ENCODE results near the gene ACOT11. TPM values are rescaled to one million over a fixed set of nuclear protein-coding genes. Genes with fewer than 3 reads are reported as not detected.
"Not testable (repeated sequence)": the region's sequence is repeated elsewhere in the genome, so short reads cannot be mapped to it uniquely, and the experiment has no call there.

Gene ACOT11
- polyA plus RNA-seq, 1 of the 3 experiments (the other 2 are of a cell fraction), result 6.9 TPM

DNA sequence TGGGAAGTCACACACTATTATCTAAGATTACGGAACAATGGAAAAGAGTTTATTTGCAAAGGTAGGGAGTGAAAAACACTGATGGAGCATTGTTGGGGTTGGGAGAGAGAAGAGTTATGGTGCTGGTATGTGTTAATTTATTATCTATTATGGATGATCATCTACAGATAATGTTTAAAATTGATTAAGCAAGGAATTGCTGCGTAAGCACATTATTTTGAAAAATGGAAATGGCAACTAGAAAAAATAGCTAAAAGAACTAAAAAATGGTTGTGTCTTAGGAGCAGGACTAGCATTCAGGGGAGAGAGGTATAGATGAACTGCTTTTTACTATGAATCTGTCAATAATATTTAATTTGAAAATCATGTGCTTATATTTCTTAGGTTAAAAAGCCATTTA is 16.0 kb upstream of the ACOT11 start:
- no peaks in the 10 kb centered on the region for H3K79me2 ChIP-seq (ENCODE audit: insufficient read depth)
- TF ChIP-seq SMC3 (IDR thresholded peaks at IDR 0.05; ENCODE audit: low read depth, low read length), result no peak
- ChIA-PET POLR2A (interaction anchor here (1.0 kb wide), 1 partner anchor 47 kb away, joined by 4 read pairs; no protein-coding TSS in a partner anchor), CTCF (interaction anchor here (2.2 kb wide), 1 partner anchor 33 kb away, joined by 7 read pairs; no protein-coding TSS in a partner anchor)
- H3K27me3 ChIP-seq (ENCODE audit: insufficient read depth), result no peaks in the 10 kb centered on the region
- no peaks in the 10 kb centered on the region for H3K9me2 ChIP-seq
- DNase-seq, result no peak
- no peaks in the 10 kb centered on the region for H3K36me3 ChIP-seq (replicated peaks in 1 of 2; ENCODE audit: control insufficient read depth in 1 of 2, insufficient read depth in 2 of 2, low read length in 1 of 2)
- H2AFZ ChIP-seq (ENCODE audit: low read depth), result no peak overlapping the region
- no peaks in the 10 kb centered on the region for H3K4me1 ChIP-seq (ENCODE audit: control insufficient read depth in 1 of 2, insufficient read depth in 2 of 2, low read depth in 1 of 2, low read length in 1 of 2)
- WGBS (ENCODE audit: low lambda C conversion rate), result 98% methylated on average over 2 of the region's 2 CpGs
- H3F3A ChIP-seq (replicated peaks; ENCODE audit: insufficient read depth), result no peaks in the 10 kb centered on the region
- no peaks in the 10 kb centered on the region for H4K20me1 ChIP-seq (ENCODE audit: insufficient read depth)
- H3K4me3 ChIP-seq (ENCODE audit: low read depth in 2 of 2, low read length in 1 of 2), result no peak overlapping the region
- H3K4me2 ChIP-seq, result no peak overlapping the region
- no peak overlapping the region for H3K9ac ChIP-seq
- no peaks in the 10 kb centered on the region for H3K9me3 ChIP-seq
- H3K27ac ChIP-seq (ENCODE audit: low read depth in 2 of 2, low read length in 1 of 2), result no peak overlapping the region

DNA sequence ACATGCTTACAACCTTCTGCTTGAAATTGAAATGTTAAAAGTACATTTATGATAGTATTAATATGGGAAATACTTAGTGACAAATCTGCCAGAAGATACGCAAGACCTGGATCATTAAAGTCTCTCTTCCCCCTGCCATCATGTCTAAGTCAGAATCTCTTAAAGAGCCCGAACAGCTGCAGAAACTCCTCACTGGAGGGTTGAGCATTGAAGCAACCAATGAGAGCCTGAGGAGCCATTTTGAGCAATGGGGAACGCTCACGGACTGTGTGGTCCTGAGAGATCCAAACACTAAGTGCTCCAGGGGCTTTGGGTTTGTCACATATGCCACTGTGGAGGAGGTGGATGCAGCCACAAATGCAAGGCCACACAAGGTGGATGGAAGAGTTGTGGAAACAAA is 11.4 kb upstream of the ACOT11 start:
- CTCF ChIA-PET; H2AFZ ChIP-seq (ENCODE audit: low read depth); H3K27me3 ChIP-seq (ENCODE audit: insufficient read depth); H3K4me2 ChIP-seq; H3K36me3 ChIP-seq (replicated peaks in 1 of 2; ENCODE audit: control insufficient read depth in 1 of 2, insufficient read depth in 2 of 2, low read length in 1 of 2); H3K4me3 ChIP-seq (ENCODE audit: low read depth in 2 of 2, low read length in 1 of 2); DNase-seq; H4K20me1 ChIP-seq (ENCODE audit: insufficient read depth); H3K9me2 ChIP-seq; H3K9me3 ChIP-seq; H3K27ac ChIP-seq (ENCODE audit: low read depth in 2 of 2, low read length in 1 of 2); H3K4me1 ChIP-seq (ENCODE audit: control insufficient read depth in 1 of 2, insufficient read depth in 2 of 2, low read depth in 1 of 2, low read length in 1 of 2); H3K9ac ChIP-seq; POLR2A ChIA-PET; H3K79me2 ChIP-seq (ENCODE audit: insufficient read depth); H3F3A ChIP-seq (replicated peaks; ENCODE audit: insufficient read depth): not testable (repeated sequence)
- 82% methylated on average over 4 of the region's 4 CpGs for WGBS (ENCODE audit: low lambda C conversion rate)

DNA sequence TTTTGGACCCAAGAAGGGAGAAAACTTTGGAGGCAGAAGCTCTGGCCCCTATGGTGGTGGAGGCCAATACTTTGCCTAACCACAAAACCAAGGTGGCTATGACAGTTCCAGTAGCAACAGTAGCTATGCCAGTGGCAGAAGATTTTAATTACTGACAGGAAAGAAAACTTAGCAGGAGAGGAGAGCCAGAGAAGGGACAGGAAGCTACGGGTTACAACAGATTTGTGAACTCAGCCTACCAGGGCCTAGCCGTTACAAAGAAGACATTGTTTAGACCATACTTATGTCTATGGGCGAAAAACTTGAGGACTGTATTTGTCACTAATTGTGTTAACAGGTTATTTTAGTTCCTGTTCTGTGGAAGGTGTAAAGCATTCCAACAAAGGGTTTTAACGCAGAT is 10.4 kb upstream of the ACOT11 start:
- CTCF ChIA-PET, result interaction anchor here (1.1 kb wide), 1 partner anchor 212 kb away, joined by 3 read pairs; no protein-coding TSS in a partner anchor
- Histone ChIP-seq H3K4me2 (no peak overlapping the region), H3K27ac (ENCODE audit: low read depth in 2 of 2, low read length in 1 of 2) (no peak overlapping the region), H4K20me1 (ENCODE audit: insufficient read depth) (no peaks in the 10 kb centered on the region), H3F3A (replicated peaks; ENCODE audit: insufficient read depth) (no peaks in the 10 kb centered on the region), H3K9ac (no peak overlapping the region), H3K27me3 (ENCODE audit: insufficient read depth) (no peaks in the 10 kb centered on the region), H3K79me2 (ENCODE audit: insufficient read depth) (no peaks in the 10 kb centered on the region), H3K36me3 (replicated peaks in 1 of 2; ENCODE audit: control insufficient read depth in 1 of 2, insufficient read depth in 2 of 2, low read length in 1 of 2) (no peaks in the 10 kb centered on the region), H3K4me3 (ENCODE audit: low read depth in 2 of 2, low read length in 1 of 2) (no peak overlapping the region), H3K9me3 (no peaks in the 10 kb centered on the region), H3K4me1 (ENCODE audit: control insufficient read depth in 1 of 2, insufficient read depth in 2 of 2, low read depth in 1 of 2, low read length in 1 of 2) (peaks cover 3 to 10% of the 10 kb centered on the region in 2 experiments; a peak in 2 of 4 replicates), H3K9me2 (no peaks in the 10 kb centered on the region), H2AFZ (ENCODE audit: low read depth) (no peak overlapping the region)
- DNase-seq, result no peak
- POLR2A ChIA-PET, result no interaction called here
- 84% methylated on average over 4 of the region's 4 CpGs for WGBS (ENCODE audit: low lambda C conversion rate)
- TF ChIP-seq, protein P1, sequence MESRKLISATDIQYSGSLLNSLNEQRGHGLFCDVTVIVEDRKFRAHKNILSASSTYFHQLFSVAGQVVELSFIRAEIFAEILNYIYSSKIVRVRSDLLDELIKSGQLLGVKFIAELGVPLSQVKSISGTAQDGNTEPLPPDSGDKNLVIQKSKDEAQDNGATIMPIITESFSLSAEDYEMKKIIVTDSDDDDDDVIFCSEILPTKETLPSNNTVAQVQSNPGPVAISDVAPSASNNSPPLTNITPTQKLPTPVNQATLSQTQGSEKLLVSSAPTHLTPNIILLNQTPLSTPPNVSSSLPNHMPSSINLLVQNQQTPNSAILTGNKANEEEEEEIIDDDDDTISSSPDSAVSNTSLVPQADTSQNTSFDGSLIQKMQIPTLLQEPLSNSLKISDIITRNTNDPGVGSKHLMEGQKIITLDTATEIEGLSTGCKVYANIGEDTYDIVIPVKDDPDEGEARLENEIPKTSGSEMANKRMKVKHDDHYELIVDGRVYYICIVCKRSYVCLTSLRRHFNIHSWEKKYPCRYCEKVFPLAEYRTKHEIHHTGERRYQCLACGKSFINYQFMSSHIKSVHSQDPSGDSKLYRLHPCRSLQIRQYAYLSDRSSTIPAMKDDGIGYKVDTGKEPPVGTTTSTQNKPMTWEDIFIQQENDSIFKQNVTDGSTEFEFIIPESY (IDR thresholded peaks at IDR 0.05; ENCODE audit: borderline replicate concordance, low read depth), result no peak
- TF ChIP-seq SMC3 (IDR thresholded peaks at IDR 0.05; ENCODE audit: low read depth, low read length) (no peak), CHD2 (IDR thresholded peaks at IDR 0.05; ENCODE audit: low read length, partially characterized antibody) (no peak), GATA2 (CRISPR knock-in tag; IDR thresholded peaks at IDR 0.05) (no peak), RFX5 (IDR thresholded peaks at IDR 0.05; ENCODE audit: low read length) (no peak), ELF1 (IDR thresholded peaks at IDR 0.05) (no peak), MEF2A (IDR thresholded peaks at IDR 0.05; ENCODE audit: borderline replicate concordance, low read depth) (no peak), FOSL2 (IDR thresholded peaks at IDR 0.05; ENCODE audit: borderline replicate concordance, low read depth) (no peak), JUND (IDR thresholded peaks at IDR 0.05) (no peak), FOXM1 (IDR thresholded peaks at IDR 0.05; ENCODE audit: low read depth) (no peak), EP300 (IDR thresholded peaks at IDR 0.05; ENCODE audit: borderline replicate concordance in 1 of 2, low read depth in 1 of 2, low read length in 1 of 2) (no peak), SIN3A (IDR thresholded peaks at IDR 0.05; ENCODE audit: borderline replicate concordance, low read depth, low read length) (no peak)
- TF ChIP-seq, protein P2, sequence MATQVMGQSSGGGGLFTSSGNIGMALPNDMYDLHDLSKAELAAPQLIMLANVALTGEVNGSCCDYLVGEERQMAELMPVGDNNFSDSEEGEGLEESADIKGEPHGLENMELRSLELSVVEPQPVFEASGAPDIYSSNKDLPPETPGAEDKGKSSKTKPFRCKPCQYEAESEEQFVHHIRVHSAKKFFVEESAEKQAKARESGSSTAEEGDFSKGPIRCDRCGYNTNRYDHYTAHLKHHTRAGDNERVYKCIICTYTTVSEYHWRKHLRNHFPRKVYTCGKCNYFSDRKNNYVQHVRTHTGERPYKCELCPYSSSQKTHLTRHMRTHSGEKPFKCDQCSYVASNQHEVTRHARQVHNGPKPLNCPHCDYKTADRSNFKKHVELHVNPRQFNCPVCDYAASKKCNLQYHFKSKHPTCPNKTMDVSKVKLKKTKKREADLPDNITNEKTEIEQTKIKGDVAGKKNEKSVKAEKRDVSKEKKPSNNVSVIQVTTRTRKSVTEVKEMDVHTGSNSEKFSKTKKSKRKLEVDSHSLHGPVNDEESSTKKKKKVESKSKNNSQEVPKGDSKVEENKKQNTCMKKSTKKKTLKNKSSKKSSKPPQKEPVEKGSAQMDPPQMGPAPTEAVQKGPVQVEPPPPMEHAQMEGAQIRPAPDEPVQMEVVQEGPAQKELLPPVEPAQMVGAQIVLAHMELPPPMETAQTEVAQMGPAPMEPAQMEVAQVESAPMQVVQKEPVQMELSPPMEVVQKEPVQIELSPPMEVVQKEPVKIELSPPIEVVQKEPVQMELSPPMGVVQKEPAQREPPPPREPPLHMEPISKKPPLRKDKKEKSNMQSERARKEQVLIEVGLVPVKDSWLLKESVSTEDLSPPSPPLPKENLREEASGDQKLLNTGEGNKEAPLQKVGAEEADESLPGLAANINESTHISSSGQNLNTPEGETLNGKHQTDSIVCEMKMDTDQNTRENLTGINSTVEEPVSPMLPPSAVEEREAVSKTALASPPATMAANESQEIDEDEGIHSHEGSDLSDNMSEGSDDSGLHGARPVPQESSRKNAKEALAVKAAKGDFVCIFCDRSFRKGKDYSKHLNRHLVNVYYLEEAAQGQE (IDR thresholded peaks at IDR 0.05; ENCODE audit: low read depth, low read length), result no peak
- TF ChIP-seq, protein P3, sequence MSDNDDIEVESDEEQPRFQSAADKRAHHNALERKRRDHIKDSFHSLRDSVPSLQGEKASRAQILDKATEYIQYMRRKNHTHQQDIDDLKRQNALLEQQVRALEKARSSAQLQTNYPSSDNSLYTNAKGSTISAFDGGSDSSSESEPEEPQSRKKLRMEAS (IDR thresholded peaks at IDR 0.05; ENCODE audit: low read depth), result no peak
